GM18499 (cell line): ENCODE data around the gene TBC1D23.
"Not testable (repeated sequence)": the region's sequence is repeated elsewhere in the genome, so short reads cannot be mapped to it uniquely, and the experiment has no call there.

ENCODE experiments used
- ATAC-seq: cut with Tn5 transposase; IDR thresholded peaks from one replicate; pipeline ENCODE4 v1.9.1; 2021; ENCODE audit warnings: moderate number of reproducible peaks; ENCODE audit not compliant: insufficient read depth, unreplicated experiment

TBC1D23 gene

GRCh38 chr3:100254168-100254777, 6.5 kb upstream of the TBC1D23 start:
- ATAC-seq, result no peak

GRCh38 chr3:100256731-100257151, 4.1 kb upstream of the TBC1D23 start:
- no peak for ATAC-seq

- no peak for ATAC-seq
These were observed 3.2 kb upstream of the TBC1D23 start for GRCh38 chr3:100257586-100257985.

- no peak for ATAC-seq
These were observed 609 bp upstream of the TBC1D23 start for GRCh38 chr3:100260081-100260684.

GRCh38 chr3:100261485-100261903, 702 bp downstream of the TBC1D23 start:
- no peak for ATAC-seq

GRCh38 chr3:100262925-100263324, 2.1 kb downstream of the TBC1D23 start:
- not testable (repeated sequence) for ATAC-seq

- ATAC-seq, result no peak
These were observed 2.8 kb downstream of the TBC1D23 start for GRCh38 chr3:100263583-100263982.

- no peak for ATAC-seq
These were observed 3.5 kb downstream of the TBC1D23 start for GRCh38 chr3:100264242-100264641.

- no peak for ATAC-seq
These were observed 4.2 kb downstream of the TBC1D23 start for GRCh38 chr3:100265016-100265415.

- no peak for ATAC-seq
These were observed 5.7 kb downstream of the TBC1D23 start for GRCh38 chr3:100266531-100266930.

GRCh38 chr3:100268156-100268555, 7.4 kb downstream of the TBC1D23 start:
- ATAC-seq, result no peak

GRCh38 chr3:100269001-100269400, 8.2 kb downstream of the TBC1D23 start:
- ATAC-seq, result no peak

- no peak for ATAC-seq
These were observed 8.8 kb downstream of the TBC1D23 start for GRCh38 chr3:100269410-100270214.

GRCh38 chr3:100270215-100270583, 9.4 kb downstream of the TBC1D23 start:
- no peak for ATAC-seq

- ATAC-seq, result no peak
These were observed 10.7 kb downstream of the TBC1D23 start for GRCh38 chr3:100271522-100271921.

GRCh38 chr3:100272797-100273611, 12.2 kb downstream of the TBC1D23 start:
- not testable (repeated sequence) for ATAC-seq

GRCh38 chr3:100274361-100274760, 13.6 kb downstream of the TBC1D23 start:
- no peak for ATAC-seq

- ATAC-seq, result no peak
These were observed 16.5 kb downstream of the TBC1D23 start for GRCh38 chr3:100277255-100277800.

GRCh38 chr3:100278910-100279309, 18.1 kb downstream of the TBC1D23 start:
- ATAC-seq, result no peak

GRCh38 chr3:100288288-100288894, 27.6 kb downstream of the TBC1D23 start:
- no peak for ATAC-seq
